Measurements from ENCODE around the gene BDKRB1.

DNA sequence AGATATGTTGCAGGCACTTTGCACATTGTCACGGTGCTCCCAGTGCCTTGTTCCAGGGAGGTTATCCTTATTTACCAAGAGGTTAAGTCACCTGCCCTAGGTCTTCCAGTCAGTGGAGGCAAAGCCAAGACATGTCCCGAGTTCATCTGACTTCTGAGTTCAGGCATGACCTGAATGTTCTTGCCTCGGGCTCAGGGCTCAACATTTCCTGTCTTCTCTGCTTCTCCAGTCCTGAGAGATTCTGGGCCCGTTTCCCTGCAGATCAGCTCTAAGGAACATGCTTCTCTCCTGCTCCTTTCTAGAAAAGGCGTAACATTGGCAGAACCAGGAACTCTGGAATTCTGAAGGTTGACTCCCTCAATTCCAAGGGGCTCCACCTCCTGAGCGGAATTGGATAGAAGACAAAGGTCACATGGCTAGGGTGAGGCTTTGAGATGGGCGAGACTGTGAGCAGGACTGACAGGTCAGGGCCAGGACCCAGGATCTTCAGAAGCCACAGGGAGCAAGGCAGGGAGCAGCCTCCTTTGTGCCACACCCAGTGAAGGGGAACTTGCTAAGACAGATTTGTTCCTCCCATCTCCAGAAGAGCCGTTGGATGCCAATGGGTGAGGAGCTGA, 31.4 kb upstream of the BDKRB1 start:
- no peak for TF ChIP-seq CTCF (conservative IDR thresholded peaks at IDR 0.05)
- no peak for TF ChIP-seq ZFX (IDR thresholded peaks at IDR 0.05)
